CD4-positive, alpha-beta T cell (primary cell): ENCODE data around the gene KCNG1. TPM values are rescaled to one million over a fixed set of nuclear protein-coding genes. Genes with fewer than 3 reads are reported as not detected.

ENCODE experiments used
- ATAC-seq: fragments of 200-7000 bp; cut with Tn5 transposase; one replicate; pipeline ENCODE4 v1.10.0; 2022; ENCODE audit warnings: mild to moderate bottlenecking; ENCODE audit not compliant: poor library complexity
- CTCF ChIA-PET: fragments of 350-600 bp; sonication (Branson Sonifier 250); formaldehyde crosslinking; loops from one replicate; lab custom pipeline; 2021; ENCODE audit warnings: antibody characterized with exemption, inconsistent platforms; lab: Charles Lee
- POLR2A ChIA-PET: fragments of 350-600 bp; sonication (Branson Sonifier 250); formaldehyde crosslinking; loops from one replicate; lab custom pipeline; 2021; ENCODE audit warnings: antibody characterized with exemption, inconsistent platforms; lab: Charles Lee
- DNase-seq, 14 experiments: peaks; one replicate each; pipeline ENCODE4 v3.0.0-alpha.2; 2013 to 2020; ENCODE audit warnings: mixed read lengths in 2 of 14
- H3K27ac ChIP-seq, 2 donors: one replicate each; pipeline versions ENCODE4 v1.5.1 to v1.7.0; 2013; ENCODE audit warnings: low read length in 2 of 2, low read depth in 1 of 2, mild to moderate bottlenecking in 1 of 2
- H3K27me3 ChIP-seq, 2 experiments: 1 replicate in 1 of 2; 2 replicates in 1 of 2; pipeline versions ENCODE4 v1.6.1 to v1.7.0; 2013; ENCODE audit warnings: low read length in 2 of 2, control low read depth in 1 of 2, mild to moderate bottlenecking in 1 of 2, moderate library complexity in 1 of 2; ENCODE audit not compliant: insufficient read depth in 2 of 2, control insufficient read depth in 1 of 2
- H3K36me3 ChIP-seq: one replicate; pipeline ENCODE4 v1.6.1; 2013; ENCODE audit warnings: low read length, control low read depth; ENCODE audit not compliant: insufficient read depth
- H3K4me1 ChIP-seq: one replicate; pipeline ENCODE4 v1.6.1; 2013; ENCODE audit warnings: low read length, control low read depth; ENCODE audit not compliant: insufficient read depth
- H3K4me3 ChIP-seq: one replicate; pipeline ENCODE4 v1.5.1; 2013; ENCODE audit warnings: mild to moderate bottlenecking, low read length, moderate library complexity
- H3K9me3 ChIP-seq, 2 experiments: 1 replicate in 1 of 2; 2 replicates in 1 of 2; pipeline versions ENCODE4 v1.6.1 to v1.7.0; 2013; ENCODE audit warnings: low read length in 2 of 2, mild to moderate bottlenecking in 2 of 2, control low read depth in 1 of 2, moderate library complexity in 1 of 2; ENCODE audit not compliant: control insufficient read depth in 1 of 2, insufficient read depth in 1 of 2
- H3K27ac Mint-ChIP-seq: one replicate; pipeline ENCODE4 v1.8.0; 2020; ENCODE audit warnings: mixed read lengths
- H3K27me3 Mint-ChIP-seq: one replicate; pipeline ENCODE4 v1.8.0; 2021; ENCODE audit warnings: mixed read lengths
- H3K36me3 Mint-ChIP-seq: one replicate; pipeline ENCODE4 v1.8.0; 2021; ENCODE audit warnings: low read depth, mixed read lengths
- H3K4me1 Mint-ChIP-seq: one replicate; pipeline ENCODE4 v1.8.0; 2021; ENCODE audit warnings: low read depth, mixed read lengths
- H3K4me3 Mint-ChIP-seq: one replicate; pipeline ENCODE4 v1.8.0; 2020; ENCODE audit warnings: mild to moderate bottlenecking, mixed read lengths
- H3K9me3 Mint-ChIP-seq: one replicate; pipeline ENCODE4 v1.8.0; 2020; ENCODE audit warnings: mixed read lengths
- intact Hi-C, 2 experiments: fragments of 100-400 bp; cut with DNase I in 1 of 2; cut with micrococcal nuclease in 1 of 2; formaldehyde crosslinking; loops; one replicate each; pipeline versions ENCODE4 v1.15.1 to v1.9.0; 2023 to 2025; cut with DNase I, micrococcal nuclease
- polyA plus RNA-seq, 2 donors: library from polyadenylated mRNA; unstranded; fragments of 120-200 nt; gene quantifications; one replicate each; pipeline ENCODE4 v1.2.1, GENCODE V29; 2013
- total RNA-seq, 174 experiments: library from RNA in 2 of 174; stranded (reverse) in 2 of 174; gene quantifications; one replicate each; pipeline ENCODE4 v1.2.3 and lab custom pipeline; 2021 to 2026
- TF ChIP-seq, protein P1 (sequence below): fragments of 200-600 bp; IDR thresholded peaks from one replicate; pipeline ENCODE4 v1.8.0; 2022; ENCODE audit warnings: antibody characterized with exemption, mild to moderate bottlenecking

The KCNG1 gene, protein sequence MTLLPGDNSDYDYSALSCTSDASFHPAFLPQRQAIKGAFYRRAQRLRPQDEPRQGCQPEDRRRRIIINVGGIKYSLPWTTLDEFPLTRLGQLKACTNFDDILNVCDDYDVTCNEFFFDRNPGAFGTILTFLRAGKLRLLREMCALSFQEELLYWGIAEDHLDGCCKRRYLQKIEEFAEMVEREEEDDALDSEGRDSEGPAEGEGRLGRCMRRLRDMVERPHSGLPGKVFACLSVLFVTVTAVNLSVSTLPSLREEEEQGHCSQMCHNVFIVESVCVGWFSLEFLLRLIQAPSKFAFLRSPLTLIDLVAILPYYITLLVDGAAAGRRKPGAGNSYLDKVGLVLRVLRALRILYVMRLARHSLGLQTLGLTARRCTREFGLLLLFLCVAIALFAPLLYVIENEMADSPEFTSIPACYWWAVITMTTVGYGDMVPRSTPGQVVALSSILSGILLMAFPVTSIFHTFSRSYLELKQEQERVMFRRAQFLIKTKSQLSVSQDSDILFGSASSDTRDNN
- total RNA-seq (not detected), total RNA-seq (lab: John Stamatoyannopoulos, UW) (0 to 11.2 (median 0.07) reads per million in 172 experiments)
- 0.10 TPM for polyA plus RNA-seq (2013, experiment 1 of 2)
- 0.22 TPM for polyA plus RNA-seq (2013, experiment 2 of 2)

DNA sequence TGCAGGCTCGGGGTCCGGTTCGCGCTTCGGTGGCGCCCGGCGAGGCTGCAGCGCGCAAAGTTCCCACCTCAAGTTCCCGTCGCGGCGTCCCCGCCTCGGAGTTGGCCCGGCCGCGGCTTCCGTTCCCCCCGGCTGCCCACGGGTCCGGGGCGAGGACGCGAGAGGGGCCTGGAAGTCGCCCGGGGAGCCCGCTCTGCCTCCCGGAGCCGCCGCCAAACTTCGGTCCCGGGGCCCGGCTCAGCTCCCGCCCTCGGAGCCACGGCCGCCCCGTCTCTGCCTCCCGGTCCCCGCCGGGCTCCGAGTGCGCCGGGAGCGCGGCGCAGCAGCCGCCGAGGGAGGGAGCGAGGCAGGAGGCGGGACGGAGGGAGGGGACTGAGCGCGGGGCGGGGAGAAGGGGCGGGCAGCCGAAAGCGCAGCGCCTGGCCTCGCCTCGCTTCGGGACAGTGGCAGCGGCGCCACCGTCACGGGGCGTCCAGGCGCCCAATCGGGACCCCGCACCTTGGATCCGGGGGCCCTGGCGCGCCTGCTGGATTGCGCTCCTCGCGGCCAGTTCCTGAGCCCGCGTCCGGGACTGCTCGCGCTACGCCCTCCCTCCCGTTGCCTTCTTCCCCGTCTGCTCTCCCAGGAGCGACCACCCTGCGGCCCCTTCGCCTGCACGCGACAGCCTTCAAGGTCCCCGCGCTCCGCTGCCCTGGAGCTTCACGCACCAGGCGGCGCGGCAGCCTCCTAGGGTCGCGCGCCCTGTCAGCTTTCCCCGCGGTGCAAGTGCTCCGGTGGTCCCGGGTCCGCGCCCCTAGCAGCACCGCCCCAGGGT lies at the start of gene KCNG1:
TSS of gene KCNG1 (minus strand) at position 305 of the 814 bp plus-strand sequence. CDS start 12,769 bp downstream, outside the sequence.
- H3K36me3 Mint-ChIP-seq: no peaks in the 10 kb centered on the region
- intact Hi-C loops: no loop called here
- peaks cover 13% of the 10 kb centered on the region for H3K4me1 Mint-ChIP-seq
- H3K27ac Mint-ChIP-seq: no peak within 1 kb of the TSS
- no peaks in the 10 kb centered on the region for H3K36me3 ChIP-seq
- CTCF ChIA-PET: no interaction called here
- no peak within 1 kb of the TSS for H3K27ac ChIP-seq
- TF ChIP-seq, protein P1, sequence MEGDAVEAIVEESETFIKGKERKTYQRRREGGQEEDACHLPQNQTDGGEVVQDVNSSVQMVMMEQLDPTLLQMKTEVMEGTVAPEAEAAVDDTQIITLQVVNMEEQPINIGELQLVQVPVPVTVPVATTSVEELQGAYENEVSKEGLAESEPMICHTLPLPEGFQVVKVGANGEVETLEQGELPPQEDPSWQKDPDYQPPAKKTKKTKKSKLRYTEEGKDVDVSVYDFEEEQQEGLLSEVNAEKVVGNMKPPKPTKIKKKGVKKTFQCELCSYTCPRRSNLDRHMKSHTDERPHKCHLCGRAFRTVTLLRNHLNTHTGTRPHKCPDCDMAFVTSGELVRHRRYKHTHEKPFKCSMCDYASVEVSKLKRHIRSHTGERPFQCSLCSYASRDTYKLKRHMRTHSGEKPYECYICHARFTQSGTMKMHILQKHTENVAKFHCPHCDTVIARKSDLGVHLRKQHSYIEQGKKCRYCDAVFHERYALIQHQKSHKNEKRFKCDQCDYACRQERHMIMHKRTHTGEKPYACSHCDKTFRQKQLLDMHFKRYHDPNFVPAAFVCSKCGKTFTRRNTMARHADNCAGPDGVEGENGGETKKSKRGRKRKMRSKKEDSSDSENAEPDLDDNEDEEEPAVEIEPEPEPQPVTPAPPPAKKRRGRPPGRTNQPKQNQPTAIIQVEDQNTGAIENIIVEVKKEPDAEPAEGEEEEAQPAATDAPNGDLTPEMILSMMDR: no peak
- no peaks in the 10 kb centered on the region for H3K9me3 Mint-ChIP-seq
- no peak within 1 kb of the TSS for H3K4me3 ChIP-seq
- peaks cover 0 to 8% of the 10 kb centered on the region in 2 experiments for H3K9me3 ChIP-seq
- peaks cover 63% of the 10 kb centered on the region for H3K27me3 Mint-ChIP-seq
- ATAC-seq: peak; percentile 56
- POLR2A ChIA-PET: no interaction called here
- peaks cover 10% of the 10 kb centered on the region for H3K4me1 ChIP-seq
- H3K4me3 Mint-ChIP-seq: peak within 1 kb of the TSS; percentile 77
- peaks cover 25 to 51% of the 10 kb centered on the region in 2 experiments for H3K27me3 ChIP-seq
- DNase-seq: peak in 6 of 14 experiments; percentile 5 to 47 (median 24)

DNA sequence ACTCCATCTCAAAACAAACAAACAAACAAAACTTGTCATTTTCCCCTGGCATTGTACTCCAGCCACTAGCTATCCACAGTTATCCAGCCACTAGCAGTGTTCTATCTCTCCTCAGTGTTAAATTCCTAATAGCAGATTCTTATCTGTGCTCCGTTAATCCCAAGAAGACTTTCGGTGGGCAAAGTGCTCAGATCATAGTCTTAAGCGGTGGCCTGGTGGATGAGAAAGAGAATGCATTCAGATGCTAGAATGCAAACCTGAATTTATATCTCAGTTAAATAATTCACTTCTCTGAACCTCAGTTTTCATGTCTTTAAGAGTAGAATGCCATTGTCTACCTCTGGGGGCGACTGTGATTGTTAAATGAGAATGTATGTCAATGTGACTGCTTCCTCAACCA lies 47.7 kb upstream of the KCNG1 start:
- Histone ChIP-seq H3K4me3 (no peak overlapping the region), H3K36me3 (no peaks in the 10 kb centered on the region), H3K27ac (no peak overlapping the region), H3K9me3 (peaks cover 4 to 5% of the 10 kb centered on the region in 2 experiments), H3K27me3 (peaks cover 15 to 25% of the 10 kb centered on the region in 2 experiments), H3K4me1 (no peaks in the 10 kb centered on the region)
- H3K4me3 Mint-ChIP-seq: no peak overlapping the region
- ChIA-PET POLR2A (no interaction called here), CTCF (no interaction called here)
- no peaks in the 10 kb centered on the region for H3K4me1 Mint-ChIP-seq
- TF ChIP-seq, protein P1: no peak
- no peak for DNase-seq
- H3K27me3 Mint-ChIP-seq: peaks cover 67% of the 10 kb centered on the region
- no peaks in the 10 kb centered on the region for H3K36me3 Mint-ChIP-seq
- intact Hi-C loops: no loop called here
- ATAC-seq: no peak
- no peak overlapping the region for H3K27ac Mint-ChIP-seq
- H3K9me3 Mint-ChIP-seq: no peaks in the 10 kb centered on the region

DNA sequence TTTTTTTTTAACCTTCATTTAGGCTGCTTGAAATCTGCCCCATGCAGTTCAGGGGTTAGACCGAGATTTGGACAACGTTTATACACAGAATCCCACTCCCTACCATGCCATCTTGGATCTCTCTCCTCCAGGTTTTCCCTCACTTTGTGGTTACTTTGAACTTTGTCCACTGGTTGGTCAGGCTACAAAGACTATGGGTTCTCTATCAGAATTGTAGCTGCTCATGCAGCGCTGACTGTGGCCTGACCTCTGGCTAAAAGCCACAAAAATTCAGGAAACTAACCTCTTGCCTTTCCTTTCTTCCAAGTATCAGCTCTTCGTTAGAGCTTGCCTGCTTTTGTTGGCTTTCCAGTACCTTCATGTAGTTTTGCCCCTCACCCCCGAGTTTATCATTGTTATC lies 44.9 kb upstream of the KCNG1 start:
- TF ChIP-seq, protein P1: no peak
- H3K36me3 Mint-ChIP-seq: no peaks in the 10 kb centered on the region
- ATAC-seq (no peak), DNase-seq (no peak)
- Histone ChIP-seq H3K27ac (no peak overlapping the region), H3K4me3 (no peak overlapping the region), H3K27me3 (peaks cover 13 to 16% of the 10 kb centered on the region in 2 experiments), H3K9me3 (no peaks in the 10 kb centered on the region), H3K36me3 (no peaks in the 10 kb centered on the region), H3K4me1 (no peaks in the 10 kb centered on the region)
- intact Hi-C loops: no loop called here
- peaks cover 59% of the 10 kb centered on the region for H3K27me3 Mint-ChIP-seq
- no peak overlapping the region for H3K4me3 Mint-ChIP-seq
- H3K4me1 Mint-ChIP-seq: no peaks in the 10 kb centered on the region
- ChIA-PET CTCF (no interaction called here), POLR2A (no interaction called here)
- no peaks in the 10 kb centered on the region for H3K9me3 Mint-ChIP-seq
- no peak overlapping the region for H3K27ac Mint-ChIP-seq
